SU-DHL-6 (cell line): ENCODE measurements around the gene EPB41L4A.

Experiments
- H2AFZ ChIP-seq: fragments of 200-600 bp; sonication (generic); 2 replicates; pipeline ENCODE4 v1.6.1; 2014; ENCODE audit warnings: low read depth, mild to moderate bottlenecking, moderate library complexity, mixed read lengths, antibody characterized with exemption, low read length; ENCODE audit not compliant: severe bottlenecking
- H3F3A ChIP-seq: fragments of 200-600 bp; shearing (Covaris generic); 2 replicates; pipeline ENCODE4 v1.6.0; 2016; ENCODE audit warnings: antibody characterized with exemption, mild to moderate bottlenecking; ENCODE audit not compliant: insufficient read depth
- H3K27ac ChIP-seq: fragments of 200-600 bp; sonication (generic); 2 replicates; pipeline ENCODE4 v1.5.1; 2016; ENCODE audit warnings: low read depth, mild to moderate bottlenecking, low read length, moderate library complexity, mixed read lengths
- H3K27me3 ChIP-seq: fragments of 200-600 bp; sonication (generic), shearing (Covaris generic); 2 replicates; pipeline ENCODE4 v1.6.0; 2014; ENCODE audit warnings: mild to moderate bottlenecking, low read length
- H3K36me3 ChIP-seq: fragments of 200-600 bp; sonication (generic); 2 replicates; pipeline ENCODE4 v1.6.1; 2014; ENCODE audit warnings: mild to moderate bottlenecking, low read length, mixed read lengths
- H3K4me2 ChIP-seq: fragments of 300-600, 200-600 bp; shearing (Covaris generic), sonication (generic); 2 replicates; pipeline ENCODE4 v1.6.0; 2014; ENCODE audit warnings: low read length, low read depth, mild to moderate bottlenecking; ENCODE audit not compliant: poor library complexity, severe bottlenecking
- H3K4me3 ChIP-seq: fragments of 200-600 bp; sonication (generic); 2 replicates; pipeline ENCODE4 v1.5.1; 2014; ENCODE audit warnings: antibody characterized with exemption, low read length, mild to moderate bottlenecking, mixed read lengths; ENCODE audit not compliant: insufficient read depth, poor library complexity, severe bottlenecking
- H3K79me2 ChIP-seq: fragments of 200-600 bp; sonication (generic); 2 replicates; pipeline ENCODE4 v1.6.1; 2014; ENCODE audit warnings: mild to moderate bottlenecking, low read length, moderate library complexity; ENCODE audit not compliant: insufficient read depth
- H3K9ac ChIP-seq: fragments of 200-600 bp; sonication (generic); 2 replicates; pipeline ENCODE4 v1.7.0; 2014; ENCODE audit warnings: mild to moderate bottlenecking, low read length
- H3K9me2 ChIP-seq: fragments of 200-600 bp; sonication (generic); replicated peaks from 2 replicates; pipeline ENCODE4 v1.6.1; 2014; ENCODE audit warnings: low read length; ENCODE audit not compliant: insufficient read depth
- H3K9me3 ChIP-seq: fragments of 200-600 bp; sonication (generic); 2 replicates; pipeline ENCODE4 v1.6.1; 2014; ENCODE audit warnings: low read length, mixed read lengths; ENCODE audit not compliant: insufficient read depth
- H4K20me1 ChIP-seq: fragments of 200-600 bp; sonication (generic); 2 replicates; pipeline ENCODE4 v1.6.1; 2014; ENCODE audit warnings: low read depth, mild to moderate bottlenecking, antibody characterized with exemption, low read length, moderate library complexity, mixed read lengths
- EZH2phosphoT487 ChIP-seq: fragments of 200-600 bp; sonication (generic), shearing (Covaris generic); conservative IDR thresholded peaks from 2 replicates; pipeline ENCODE4 v1.6.1; 2018; ENCODE audit warnings: mild to moderate bottlenecking, antibody characterized with exemption, low read length, moderate library complexity, mixed read lengths
- TF ChIP-seq, protein P1 (sequence below): fragments of 200-600 bp; sonication (generic); IDR thresholded peaks from one replicate; pipeline ENCODE4 v1.5.1; 2017; ENCODE audit warnings: antibody characterized with exemption, mild to moderate bottlenecking, low read length, moderate library complexity; ENCODE audit not compliant: insufficient read depth, poor library complexity, severe bottlenecking

Gene EPB41L4A

GRCh38 chr5:112257005-112257404 lies 162.1 kb downstream of the EPB41L4A start:
- Histone ChIP-seq H3F3A (no peaks in the 10 kb centered on the region), H3K27me3 (no peaks in the 10 kb centered on the region), H3K9me2 (no peaks in the 10 kb centered on the region), H3K9me3 (no peaks in the 10 kb centered on the region), H4K20me1 (no peaks in the 10 kb centered on the region), H3K4me2 (no peak overlapping the region), H3K9ac (no peak overlapping the region), H3K4me3 (no peak overlapping the region), H3K36me3 (no peaks in the 10 kb centered on the region), H3K79me2 (no peaks in the 10 kb centered on the region), H2AFZ (no peak overlapping the region), H3K27ac (no peak overlapping the region)
- TF ChIP-seq EZH2phosphoT487: no peak
- TF ChIP-seq, protein P1, sequence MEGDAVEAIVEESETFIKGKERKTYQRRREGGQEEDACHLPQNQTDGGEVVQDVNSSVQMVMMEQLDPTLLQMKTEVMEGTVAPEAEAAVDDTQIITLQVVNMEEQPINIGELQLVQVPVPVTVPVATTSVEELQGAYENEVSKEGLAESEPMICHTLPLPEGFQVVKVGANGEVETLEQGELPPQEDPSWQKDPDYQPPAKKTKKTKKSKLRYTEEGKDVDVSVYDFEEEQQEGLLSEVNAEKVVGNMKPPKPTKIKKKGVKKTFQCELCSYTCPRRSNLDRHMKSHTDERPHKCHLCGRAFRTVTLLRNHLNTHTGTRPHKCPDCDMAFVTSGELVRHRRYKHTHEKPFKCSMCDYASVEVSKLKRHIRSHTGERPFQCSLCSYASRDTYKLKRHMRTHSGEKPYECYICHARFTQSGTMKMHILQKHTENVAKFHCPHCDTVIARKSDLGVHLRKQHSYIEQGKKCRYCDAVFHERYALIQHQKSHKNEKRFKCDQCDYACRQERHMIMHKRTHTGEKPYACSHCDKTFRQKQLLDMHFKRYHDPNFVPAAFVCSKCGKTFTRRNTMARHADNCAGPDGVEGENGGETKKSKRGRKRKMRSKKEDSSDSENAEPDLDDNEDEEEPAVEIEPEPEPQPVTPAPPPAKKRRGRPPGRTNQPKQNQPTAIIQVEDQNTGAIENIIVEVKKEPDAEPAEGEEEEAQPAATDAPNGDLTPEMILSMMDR: no peak

GRCh38 chr5:112254303-112254702 lies 164.8 kb downstream of the EPB41L4A start:
- H3K27ac ChIP-seq: no peak overlapping the region
- H2AFZ ChIP-seq: no peak overlapping the region
- H3K27me3 ChIP-seq: no peaks in the 10 kb centered on the region
- no peaks in the 10 kb centered on the region for H3K36me3 ChIP-seq
- no peaks in the 10 kb centered on the region for H3K9me2 ChIP-seq
- H3F3A ChIP-seq: no peaks in the 10 kb centered on the region
- no peaks in the 10 kb centered on the region for H4K20me1 ChIP-seq
- H3K4me3 ChIP-seq: no peak overlapping the region
- TF ChIP-seq, protein P1: no peak
- TF ChIP-seq EZH2phosphoT487: no peak
- no peaks in the 10 kb centered on the region for H3K9me3 ChIP-seq
- no peaks in the 10 kb centered on the region for H3K79me2 ChIP-seq
- no peak overlapping the region for H3K9ac ChIP-seq
- H3K4me2 ChIP-seq: no peak overlapping the region

DNA sequence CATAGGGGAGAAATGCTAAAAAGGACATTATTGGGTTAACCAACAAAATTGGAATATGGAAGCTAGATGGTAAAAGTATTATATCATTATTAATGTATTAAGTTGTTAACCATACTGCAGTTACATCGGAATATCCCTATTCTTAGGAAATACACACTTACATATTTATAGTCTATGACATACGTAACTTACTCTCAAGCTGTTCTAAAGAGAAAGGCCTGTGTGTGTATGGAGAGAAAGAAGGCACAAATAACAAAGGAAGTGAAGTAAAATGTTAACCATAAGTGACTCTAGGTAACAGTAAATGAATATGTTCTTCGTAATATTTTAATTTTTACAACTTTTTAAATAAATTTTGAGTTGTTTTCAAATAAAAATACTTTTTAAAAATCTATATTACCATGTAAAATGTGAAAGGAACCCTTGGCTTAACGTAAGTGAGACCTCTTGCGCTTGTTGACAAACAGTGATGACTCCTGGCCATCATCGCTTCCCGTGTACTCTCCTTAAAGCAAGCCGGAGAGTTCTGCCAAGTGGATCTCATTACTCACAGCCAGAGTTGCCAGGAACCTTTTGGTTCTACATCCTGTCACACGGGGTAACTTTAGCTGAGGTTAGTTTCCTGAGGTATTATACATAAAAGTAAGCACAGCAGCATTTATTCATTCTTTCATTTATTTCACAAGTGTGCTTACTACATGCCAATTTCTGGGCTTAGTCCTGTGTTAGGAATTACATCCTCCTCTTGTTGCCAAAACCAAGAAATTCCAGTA lies 165.4 kb downstream of the EPB41L4A start:
- no peak overlapping the region for H3K9ac ChIP-seq
- H3K4me3 ChIP-seq: no peak overlapping the region
- no peaks in the 10 kb centered on the region for H3F3A ChIP-seq
- H3K9me3 ChIP-seq: no peaks in the 10 kb centered on the region
- no peak overlapping the region for H3K27ac ChIP-seq
- H3K9me2 ChIP-seq: no peaks in the 10 kb centered on the region
- H4K20me1 ChIP-seq: no peaks in the 10 kb centered on the region
- TF ChIP-seq, protein P1: no peak
- no peak for TF ChIP-seq EZH2phosphoT487
- no peaks in the 10 kb centered on the region for H3K27me3 ChIP-seq
- no peak overlapping the region for H2AFZ ChIP-seq
- H3K79me2 ChIP-seq: no peaks in the 10 kb centered on the region
- no peak overlapping the region for H3K4me2 ChIP-seq
- no peaks in the 10 kb centered on the region for H3K36me3 ChIP-seq
